NCI-H510A treated with DMSO at 0.1 percent for 48 hours (cell line): ENCODE results near the gene RASA4.
"Not testable (repeated sequence)": the region's sequence is repeated elsewhere in the genome, so short reads cannot be mapped to it uniquely, and the experiment has no call there.

ENCODE experiments used
- DNase-seq: peaks from one replicate; lab custom pipeline; 2025; lab: John Stamatoyannopoulos, UW

Gene RASA4

DNA sequence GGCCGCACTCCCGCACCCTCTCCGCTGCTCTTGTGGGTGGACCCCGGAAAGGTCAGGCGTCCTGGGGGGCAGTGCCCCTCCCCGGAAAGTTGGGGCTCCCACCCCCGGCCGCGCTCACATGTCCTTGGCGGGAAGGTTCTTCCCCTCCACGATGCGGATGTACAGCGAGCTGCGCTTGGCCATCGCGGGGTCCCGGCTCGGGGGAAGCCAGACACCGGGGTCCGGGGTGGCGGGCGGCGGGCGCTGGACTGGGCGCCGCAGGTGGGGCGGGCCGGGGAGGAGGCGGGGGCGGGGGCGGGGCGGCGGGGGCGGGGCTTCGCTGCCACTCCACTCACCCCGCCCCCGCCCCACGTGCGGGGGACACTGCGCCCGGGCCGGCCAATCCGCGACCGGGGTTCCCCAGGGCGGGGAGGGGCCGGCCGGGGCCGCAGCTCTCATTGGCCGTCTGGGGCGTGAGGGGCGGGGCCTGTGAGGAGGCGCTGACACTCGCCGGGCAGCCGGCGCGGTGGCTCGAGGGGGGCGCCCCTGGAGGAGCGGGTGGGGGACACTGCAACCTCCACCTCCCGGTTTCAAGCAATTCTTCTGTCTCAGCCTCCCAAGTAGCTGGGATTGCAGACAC lies at the start of gene RASA4:
RASA4 (minus strand) TSS at position 250 of the 619 bp plus-strand sequence; CDS start at position 183, 67 bp downstream.
- not testable (repeated sequence) for DNase-seq

DNA sequence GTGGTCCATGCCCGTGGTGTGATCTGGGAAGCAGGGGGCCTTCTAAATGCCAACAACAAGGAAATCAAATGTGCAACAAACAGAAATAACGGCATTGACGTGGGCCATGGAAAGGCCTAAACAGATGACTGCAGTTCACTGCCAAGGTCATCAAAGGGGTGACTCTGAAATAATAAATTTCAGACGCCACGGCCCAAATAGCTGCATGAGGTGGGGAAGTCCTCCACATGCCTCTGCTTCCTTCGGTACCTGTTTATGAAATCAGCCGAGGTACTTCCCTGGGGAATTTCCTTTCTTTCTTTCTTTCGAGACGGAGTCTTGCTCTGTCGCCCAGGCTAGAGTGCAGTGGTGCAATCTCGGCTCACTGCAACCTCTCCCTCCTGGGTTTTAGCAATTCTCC lies 48.2 kb upstream of the RASA4 start:
- DNase-seq, result not testable (repeated sequence)

DNA sequence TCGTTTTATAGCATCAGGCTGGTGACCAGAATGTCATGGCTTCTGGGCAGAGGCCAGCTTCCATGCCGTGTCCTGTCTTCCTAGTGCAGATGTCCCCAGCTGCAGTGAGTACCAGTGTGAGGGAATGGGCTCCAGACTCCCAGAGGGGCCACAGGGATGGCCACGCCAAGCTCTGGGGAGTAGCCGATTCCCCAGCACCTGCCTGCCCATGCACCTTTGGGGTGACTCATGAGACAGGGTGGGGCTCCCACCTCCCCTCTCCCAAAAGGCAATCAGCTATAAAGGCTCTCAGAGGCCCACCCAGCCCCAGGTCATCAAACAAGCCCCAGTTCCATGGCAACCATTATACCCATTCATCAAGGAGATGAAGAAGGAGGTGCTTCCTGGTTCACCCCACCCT lies 33.4 kb upstream of the RASA4 start, which contains the start of gene SPDYE2B:
SPDYE2B (plus strand) TSS at position 396 of the 400 bp plus-strand sequence. CDS start 2,030 bp downstream, outside the sequence.
- not testable (repeated sequence) for DNase-seq

DNA sequence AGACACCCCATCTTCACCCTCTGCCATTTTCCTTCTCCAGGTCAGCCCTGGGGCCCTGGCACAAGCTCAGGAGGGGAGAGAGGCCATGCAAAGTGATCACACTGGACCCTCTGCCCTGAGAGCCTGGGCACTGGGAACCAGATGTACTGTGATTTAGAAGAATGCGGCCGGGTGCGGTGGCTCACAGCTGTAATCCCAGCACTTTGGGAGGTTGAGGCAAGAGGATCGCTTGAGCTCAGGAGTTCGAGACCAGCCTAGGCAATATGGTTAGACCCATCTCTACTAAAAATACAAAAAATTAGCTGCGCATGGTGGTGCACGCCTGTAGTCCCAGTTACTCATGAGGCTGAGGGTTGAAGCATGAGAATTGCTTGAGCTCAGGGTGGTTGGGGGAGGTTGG lies 31.3 kb upstream of the RASA4 start:
- not testable (repeated sequence) for DNase-seq

DNA sequence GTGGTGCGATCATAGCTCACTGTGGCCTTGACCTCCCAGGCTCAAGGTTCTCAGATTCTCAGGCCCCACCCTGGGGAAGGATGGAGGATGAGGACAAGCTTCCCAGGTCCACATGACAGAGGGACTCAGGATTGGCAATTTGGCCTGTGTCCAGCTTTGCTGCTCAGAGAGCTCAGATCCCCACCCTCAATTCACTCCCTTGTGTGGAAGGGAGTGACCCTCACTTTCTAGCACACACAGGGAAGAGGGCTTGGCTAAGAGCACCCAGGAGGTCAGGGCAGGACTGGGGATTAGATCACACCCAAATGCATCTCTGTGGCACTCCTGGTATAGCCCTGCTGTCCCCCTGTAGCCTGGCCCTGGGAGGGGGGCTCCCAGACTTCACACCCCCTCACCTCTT lies 26.8 kb upstream of the RASA4 start:
- DNase-seq, result not testable (repeated sequence)

DNA sequence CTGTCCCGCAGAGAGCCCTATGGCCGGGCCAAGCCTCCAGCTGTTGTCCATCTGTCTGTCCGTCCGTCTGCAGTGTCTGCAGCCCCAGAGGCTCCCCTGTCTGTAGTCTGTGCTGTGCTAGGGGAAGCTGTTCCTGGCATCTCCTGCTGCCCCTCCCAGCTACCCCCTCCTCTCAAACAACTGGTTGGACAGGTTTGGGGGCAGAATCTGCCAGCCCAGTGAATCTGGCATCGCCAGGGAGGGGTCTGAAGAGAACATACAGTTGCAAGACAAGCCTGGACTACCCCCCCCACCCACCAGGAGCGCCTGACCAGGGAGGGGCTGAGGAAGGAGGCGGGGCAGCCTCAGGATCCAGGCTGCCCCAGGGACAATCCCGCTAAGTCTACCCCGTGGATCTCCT lies 26.1 kb upstream of the RASA4 start, which contains the start of gene UPK3BL1:
UPK3BL1 (minus strand) TSS at position 101 of the 400 bp plus-strand sequence; CDS start at position 51, 50 bp downstream.
- DNase-seq, result not testable (repeated sequence)

DNA sequence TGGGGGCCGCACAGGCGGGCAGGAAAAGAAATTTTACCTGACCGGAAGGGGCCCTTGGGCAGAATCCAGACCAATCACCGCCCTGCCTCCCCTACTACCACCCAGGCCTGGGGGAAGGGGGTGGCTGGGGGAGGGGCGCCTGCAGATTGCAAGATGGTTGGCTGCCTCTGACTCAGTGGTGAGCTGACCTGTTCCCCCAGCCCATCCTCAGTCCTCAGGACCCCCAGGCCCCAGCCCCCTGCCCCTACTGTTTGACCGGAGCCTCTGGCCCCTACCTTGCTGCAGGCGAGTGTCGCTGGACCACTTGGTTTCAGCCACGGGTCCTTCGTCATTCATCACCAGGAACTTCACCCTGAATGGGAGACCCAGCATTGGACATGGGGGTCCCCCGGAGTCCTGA lies 22.3 kb upstream of the RASA4 start:
- not testable (repeated sequence) for DNase-seq

DNA sequence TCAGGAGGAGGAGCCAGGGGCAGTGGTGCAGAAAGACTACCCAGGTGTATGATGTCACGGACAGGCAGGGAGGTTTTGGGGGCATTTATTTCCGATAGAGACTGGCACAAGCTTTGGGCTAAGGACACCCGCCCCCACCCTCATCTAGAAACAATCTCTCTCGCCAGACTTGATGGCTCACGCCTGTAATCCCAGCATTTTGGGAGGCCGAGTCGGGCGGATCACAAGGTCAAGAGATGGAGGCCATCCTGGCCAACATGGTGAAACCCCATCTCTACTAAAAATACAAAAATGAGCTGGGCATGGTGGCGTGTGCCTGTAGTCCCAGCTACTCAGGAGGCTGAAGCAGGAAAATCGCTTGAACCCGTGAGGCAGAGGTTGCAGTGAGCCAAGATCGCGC lies 20.4 kb upstream of the RASA4 start:
- not testable (repeated sequence) for DNase-seq

DNA sequence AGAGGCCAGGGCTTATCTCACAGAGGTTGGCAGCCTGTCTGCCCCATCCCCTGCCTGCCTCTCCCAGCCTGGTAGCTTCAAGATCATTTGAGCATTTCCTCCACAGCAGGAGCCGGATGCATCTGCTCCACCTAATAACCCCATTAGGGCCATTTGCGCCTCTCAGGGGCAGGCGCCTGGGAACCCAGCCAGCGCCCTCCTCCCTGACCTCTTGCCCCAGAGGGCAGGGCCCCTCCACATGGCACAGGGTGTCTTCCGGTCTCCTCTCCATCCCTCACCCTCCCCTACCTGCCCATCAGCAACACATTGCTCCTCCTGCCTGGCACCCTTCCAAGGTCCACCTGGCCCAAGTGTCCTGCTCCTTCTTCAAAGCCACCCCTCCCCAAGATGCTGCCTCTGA lies 18.8 kb upstream of the RASA4 start:
- DNase-seq, result not testable (repeated sequence)

DNA sequence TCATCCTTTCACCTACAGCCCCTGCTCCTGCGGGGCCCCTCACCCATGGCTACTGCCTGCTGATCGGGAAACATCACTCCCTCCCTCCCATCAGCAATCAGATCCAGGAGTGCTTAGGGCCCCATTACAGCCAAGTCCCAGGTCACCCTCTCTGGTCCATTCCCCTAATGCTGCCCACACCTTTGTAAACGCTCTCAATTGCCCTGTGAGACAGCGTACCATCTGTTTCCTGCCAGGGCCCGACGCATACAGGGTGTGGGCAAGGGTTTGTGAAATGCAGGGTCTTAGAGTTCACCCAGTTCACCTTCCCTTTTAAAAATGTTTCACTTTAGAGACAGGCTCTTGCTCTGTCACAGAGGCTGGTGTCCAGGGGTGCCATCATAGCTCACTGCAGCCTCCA lies 17.7 kb upstream of the RASA4 start:
- DNase-seq, result not testable (repeated sequence)

DNA sequence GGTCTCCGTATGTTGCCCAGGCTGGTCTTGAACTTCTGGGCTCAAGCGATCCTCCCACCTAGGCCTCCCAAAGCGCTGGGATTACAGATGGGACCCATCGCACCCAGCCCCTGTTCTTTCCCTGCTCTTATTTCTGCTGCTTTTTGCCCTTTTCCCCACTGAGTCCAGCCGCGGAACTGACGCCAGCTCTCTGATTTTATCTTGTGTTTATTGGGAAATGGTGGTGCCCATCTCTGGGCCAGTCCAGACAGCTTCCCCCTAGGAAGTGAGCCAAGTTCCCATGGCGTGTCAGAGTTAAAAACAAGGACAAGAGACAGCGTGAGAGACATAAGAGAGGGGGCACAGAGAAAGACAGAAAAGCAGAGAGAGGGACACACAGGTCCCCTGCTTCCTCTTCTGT lies 14.1 kb upstream of the RASA4 start:
- DNase-seq, result not testable (repeated sequence)

DNA sequence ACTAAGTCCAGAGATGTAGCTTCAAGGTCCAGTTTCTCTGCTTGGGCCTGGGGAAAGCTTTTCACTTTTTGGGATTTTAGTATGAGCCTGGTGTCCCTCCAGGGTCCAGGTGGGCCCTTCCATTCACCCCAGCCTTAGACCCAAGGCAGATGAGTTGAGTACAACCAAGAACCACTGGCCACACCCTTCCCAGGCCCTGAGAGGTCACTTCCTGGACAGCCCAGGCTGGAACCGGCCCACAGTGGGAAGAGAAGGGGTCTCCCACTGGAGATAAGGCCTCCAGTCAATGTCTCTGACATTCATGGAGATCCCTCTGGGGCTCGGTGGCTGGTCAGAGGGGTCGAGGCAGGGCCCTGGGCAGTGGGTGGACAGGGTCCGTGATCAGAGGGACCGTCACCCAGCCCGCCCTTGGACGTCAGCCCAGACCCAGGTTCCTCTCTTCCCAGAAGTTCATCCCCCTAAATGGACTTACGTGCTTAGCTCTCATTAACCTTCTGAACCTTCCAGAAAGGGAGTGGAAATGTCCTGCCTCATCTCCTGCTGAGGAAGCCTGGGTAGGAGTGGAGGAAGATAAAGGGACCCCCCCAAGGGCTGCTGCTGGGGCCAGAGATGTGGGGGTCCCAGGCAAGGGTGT lies 10.8 kb upstream of the RASA4 start:
- DNase-seq, result not testable (repeated sequence)

DNA sequence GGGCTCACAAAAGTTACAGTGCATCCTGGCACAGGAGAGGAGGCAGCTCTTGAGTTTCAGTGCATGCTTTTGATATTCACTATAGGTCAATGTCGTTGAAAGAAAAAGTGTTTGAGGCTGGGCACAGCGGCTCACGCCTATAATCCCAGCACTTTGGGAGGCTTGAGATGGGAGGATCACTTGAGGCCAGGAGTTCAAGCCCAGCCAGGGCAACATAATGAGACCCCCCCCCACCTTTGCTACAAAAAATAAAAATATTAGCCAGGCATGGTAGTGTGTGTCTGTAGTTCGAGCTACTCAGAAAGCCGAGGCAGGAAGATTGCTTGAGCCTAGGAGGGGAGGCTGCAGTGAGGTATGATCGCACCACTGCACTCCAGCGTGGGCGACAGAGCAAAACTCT lies 1.6 kb upstream of the RASA4 start:
- DNase-seq, result not testable (repeated sequence)

DNA sequence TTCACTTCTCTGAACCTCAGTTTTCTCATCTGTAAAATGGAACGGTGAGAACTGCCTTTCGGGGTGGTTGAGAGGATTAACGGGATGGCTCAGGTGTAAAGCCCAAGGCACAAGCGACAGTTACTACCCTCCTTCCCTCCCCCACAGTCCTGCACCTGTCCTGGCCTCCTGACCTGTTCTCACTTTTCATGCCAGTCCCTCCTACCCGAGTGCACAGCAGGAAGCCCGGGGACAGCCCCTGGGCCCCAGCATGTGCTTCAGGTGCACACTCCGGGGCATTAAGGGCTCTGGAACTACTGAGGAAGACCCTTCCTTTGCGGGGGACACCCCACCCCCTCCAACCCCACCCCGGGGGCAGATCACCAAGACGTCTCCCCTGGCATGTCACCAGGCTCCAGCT lies 626 bp downstream of the RASA4 start:
- DNase-seq, result not testable (repeated sequence)

DNA sequence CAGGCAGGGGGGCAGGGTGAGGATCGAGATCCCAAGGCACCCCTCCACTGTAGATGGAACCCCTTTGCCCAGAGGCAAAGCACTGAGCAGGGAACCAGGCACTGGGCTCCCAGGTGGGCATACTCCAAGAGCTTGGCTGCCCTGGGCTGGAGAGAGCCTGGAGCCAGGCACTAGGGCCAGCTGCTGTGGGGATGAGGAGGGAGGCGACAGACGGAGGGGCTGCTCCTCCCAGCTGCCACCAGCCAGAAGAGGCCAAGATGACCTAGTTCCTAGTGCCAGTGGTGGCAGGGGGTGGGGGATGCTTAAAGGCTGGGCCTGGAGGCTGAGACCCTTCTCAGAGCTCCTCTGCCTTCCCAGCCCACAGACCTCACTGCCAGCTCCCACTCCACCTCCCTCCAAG lies 1.7 kb downstream of the RASA4 start:
- DNase-seq, result not testable (repeated sequence)

DNA sequence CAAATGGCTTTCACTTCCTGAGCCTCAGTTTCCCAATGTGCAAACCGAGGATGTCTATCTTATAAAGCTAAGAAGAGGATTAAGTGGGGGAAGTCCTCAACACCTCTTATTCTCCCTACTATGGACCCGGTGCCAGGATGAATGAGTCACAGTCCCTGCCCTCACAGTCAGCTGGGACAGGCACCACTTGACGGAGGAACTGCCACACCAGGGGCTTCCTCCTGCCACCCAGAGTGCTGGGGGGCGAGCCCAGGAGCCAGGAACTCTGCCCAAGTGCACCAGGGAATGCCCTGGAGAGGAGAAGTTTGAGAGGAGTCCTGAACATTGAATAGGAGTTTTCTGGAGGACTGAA lies 2.2 kb downstream of the RASA4 start:
- not testable (repeated sequence) for DNase-seq

DNA sequence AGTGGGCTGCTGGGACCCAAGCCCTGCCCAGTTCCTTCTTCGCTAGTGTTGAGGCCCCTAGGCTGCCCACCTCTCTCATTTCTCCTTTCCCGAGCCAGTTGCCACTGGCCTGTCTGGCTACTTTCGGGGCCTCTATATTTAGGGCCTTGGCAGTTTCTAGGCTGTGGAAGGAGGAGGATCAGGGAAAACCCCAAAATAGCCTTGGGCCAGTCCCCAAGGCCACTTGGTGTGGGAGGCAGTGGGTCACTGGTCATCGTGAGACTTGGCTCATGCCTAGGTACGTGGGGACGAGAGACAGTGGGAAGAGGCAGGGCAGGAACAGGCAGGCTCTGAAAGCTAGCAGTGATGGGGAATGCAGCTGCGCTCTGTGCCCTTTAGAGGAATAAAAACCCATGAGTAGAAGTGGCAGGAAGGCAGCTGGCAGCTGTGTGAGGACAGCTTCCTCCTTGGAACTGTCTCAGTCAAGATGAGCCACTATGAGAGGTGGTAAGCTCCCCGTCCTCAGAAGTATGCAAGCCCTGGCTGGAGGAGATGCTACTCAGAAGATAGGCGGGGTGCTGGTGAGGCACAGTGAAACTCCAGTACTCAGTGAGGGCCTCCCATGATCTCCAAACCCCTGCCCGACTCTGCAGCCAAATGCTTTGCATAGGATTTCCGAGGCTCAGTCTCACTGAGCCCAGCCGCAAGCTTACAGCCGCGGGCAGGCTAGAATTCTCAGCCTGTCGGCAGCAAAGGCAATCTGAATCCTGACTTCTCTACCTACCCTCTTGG lies 2.8 kb downstream of the RASA4 start:
- DNase-seq, result not testable (repeated sequence)

DNA sequence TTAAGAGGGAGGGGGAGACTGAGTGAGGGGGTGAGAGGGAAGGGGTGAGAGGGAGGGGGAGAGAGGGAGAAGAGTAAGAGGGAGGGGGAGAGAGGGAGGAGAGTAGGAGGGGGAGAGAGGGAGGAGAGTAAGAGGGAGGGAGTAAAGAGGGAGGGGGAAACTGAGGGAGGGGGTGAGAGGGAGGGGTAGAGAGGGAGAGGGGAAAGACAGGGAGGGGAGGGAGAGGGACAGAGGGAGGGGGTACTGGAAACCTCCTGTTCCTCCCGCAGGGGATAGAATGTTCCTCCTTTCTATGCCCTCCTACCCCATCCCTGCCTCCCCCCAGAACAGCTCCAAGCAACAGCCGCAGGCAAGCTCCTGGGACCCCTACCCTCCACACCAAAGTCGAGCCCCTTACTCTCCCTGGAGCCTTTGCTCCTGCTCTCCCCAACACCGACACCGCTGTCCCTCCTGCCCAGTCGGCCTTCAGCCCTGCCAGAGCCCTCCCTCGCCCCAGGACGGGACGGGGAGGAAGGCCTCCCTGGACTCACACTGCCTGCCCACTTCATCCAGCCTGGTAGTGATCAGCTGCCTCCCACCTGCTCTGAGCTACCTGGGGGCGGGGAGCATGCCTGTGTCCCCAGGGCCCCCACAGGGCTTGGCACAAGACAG lies 4.8 kb downstream of the RASA4 start:
- DNase-seq, result not testable (repeated sequence)

DNA sequence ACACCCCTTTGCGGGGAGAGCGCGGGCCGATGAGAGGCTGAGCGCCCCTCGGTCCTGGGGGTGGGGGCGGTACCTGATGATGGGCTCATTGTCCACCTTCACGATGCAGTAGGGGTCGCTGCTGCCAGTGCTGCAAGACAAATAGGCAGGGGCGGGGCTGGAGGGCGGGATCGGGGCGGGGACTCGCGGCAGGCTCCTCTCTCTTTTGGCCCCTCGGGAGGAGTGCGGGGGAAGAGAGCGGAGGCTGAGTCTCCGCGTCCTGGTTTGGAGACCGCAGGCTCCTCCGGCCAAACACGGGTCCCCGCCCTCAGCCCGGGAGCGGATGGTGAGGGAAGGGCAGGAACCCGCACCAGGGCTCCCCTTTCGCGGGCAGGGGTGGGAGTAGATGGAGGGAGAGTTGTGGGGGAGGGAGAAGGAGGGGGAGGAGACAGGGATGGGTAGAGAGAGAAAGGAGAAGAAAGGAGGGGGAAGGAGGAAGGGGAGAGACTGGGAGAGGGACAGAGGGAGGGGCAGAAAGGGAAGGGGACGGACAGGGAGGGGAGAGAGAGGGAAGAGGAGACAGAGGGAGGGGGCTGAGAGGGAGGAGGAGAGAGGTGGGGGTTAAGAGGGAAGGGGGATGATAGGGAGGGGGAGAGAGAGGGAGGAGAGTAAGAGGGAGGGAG lies 5.4 kb downstream of the RASA4 start:
- not testable (repeated sequence) for DNase-seq

DNA sequence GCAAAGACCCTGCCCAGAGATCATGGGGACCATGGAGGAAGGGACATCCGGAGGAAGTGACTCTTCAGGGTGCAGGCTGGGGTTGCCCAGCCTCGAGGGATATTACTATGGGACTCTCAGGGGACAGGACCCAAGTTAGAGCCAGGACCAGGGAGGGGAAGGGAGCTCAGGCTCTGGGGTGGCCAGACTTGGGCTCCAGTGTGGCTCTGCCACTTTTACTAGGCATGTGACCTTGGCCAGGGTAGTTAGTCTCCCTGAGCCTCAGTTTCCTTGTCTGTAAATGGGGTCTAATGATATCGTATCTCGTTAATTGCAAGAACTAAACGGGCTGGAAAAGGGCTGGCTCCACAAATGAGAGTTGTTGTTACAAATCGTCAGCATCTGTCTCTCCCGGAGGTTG lies 6.1 kb downstream of the RASA4 start:
- DNase-seq, result not testable (repeated sequence)

DNA sequence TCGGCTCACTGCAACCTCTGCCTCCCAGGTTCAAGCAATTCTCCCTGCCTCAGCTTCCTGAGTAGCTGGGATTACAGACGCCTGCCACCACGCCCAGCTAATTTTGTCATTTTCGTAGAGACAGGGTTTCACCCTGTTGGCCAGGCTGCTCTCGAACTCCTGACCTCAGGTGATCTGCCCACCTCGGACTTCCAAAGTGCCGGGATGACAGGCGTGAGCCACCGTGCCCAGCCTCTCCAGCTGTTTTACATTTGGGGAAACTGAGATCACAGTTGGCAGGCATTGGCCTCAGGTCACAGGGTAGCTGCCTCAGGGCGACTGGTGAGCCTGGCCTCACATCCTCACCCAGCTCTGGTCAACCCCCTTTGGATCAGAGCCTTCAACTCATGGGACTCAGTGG lies 6.8 kb downstream of the RASA4 start:
- DNase-seq, result not testable (repeated sequence)

DNA sequence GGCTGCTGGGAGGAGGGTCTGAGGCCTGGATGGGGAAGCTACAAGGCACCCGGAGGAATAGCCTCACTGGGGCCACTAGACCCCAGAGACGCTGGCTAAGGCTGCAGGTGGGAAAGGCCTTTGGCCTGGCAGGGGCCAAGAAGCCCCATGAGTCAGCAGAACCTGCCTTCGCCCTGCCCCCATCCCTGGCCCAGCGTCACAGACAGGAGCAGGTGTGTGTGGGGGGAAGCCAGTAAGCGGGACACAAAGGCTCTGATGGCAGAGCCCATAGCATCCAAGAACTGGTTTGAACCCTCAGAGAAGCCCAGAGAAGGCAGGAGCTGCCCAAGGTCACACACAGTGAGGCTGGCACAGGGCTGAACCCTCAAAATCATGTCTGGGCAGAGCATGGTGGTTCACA lies 9.7 kb downstream of the RASA4 start:
- not testable (repeated sequence) for DNase-seq
